Epithelial cell of esophagus (primary cell): ENCODE data around the gene ARL6IP5.

Source experiments
- DNase-seq: peaks from one replicate; pipeline ENCODE4 v3.0.0; 2010; ENCODE audit warnings: low read depth
- H3K4me3 ChIP-seq: 2 replicates; pipeline ENCODE4 v1.5.1; 2011; ENCODE audit warnings: mild to moderate bottlenecking, low read length, control low read depth
- CTCF ChIP-seq: IDR thresholded peaks from 2 replicates; pipeline ENCODE4 v1.5.1; 2011; ENCODE audit warnings: low read depth, mild to moderate bottlenecking, low read length, control low read depth, inconsistent platforms; ENCODE audit not compliant: insufficient read depth; ENCODE audit errors: missing control alignments

The ARL6IP5 gene

GRCh38 chr3:69144631-69145245 lies 60.0 kb downstream of the ARL6IP5 start:
- no peak overlapping the region for H3K4me3 ChIP-seq
- DNase-seq, result no peak
- no peak for TF ChIP-seq CTCF

- H3K4me3 ChIP-seq, result no peak overlapping the region
- DNase-seq, result no peak
- no peak for TF ChIP-seq CTCF
These were observed 61.0 kb downstream of the ARL6IP5 start for GRCh38 chr3:69145688-69146087.

GRCh38 chr3:69149586-69149985 lies 64.8 kb downstream of the ARL6IP5 start:
- no peak overlapping the region for H3K4me3 ChIP-seq
- DNase-seq, result no peak
- TF ChIP-seq CTCF, result no peak
